Activated T-cell treated with anti-CD3 and anti-CD28 coated beads, Interleukin-2, amount 50 U/mL, for 24 hours (primary cell): ENCODE results near the gene NXF1.
"Not testable (repeated sequence)": the region's sequence is repeated elsewhere in the genome, so short reads cannot be mapped to it uniquely, and the experiment has no call there.

Experiments used
- DNase-seq: peaks from one replicate; pipeline ENCODE4 v3.0.0-alpha.2; 2020
- H3K27ac Mint-ChIP-seq: 2 replicates; pipeline ENCODE4 v1.8.0; 2020; ENCODE audit warnings: mild to moderate bottlenecking, mixed read lengths
- H3K27me3 Mint-ChIP-seq: 2 replicates; pipeline ENCODE4 v1.8.0; 2020; ENCODE audit warnings: mixed read lengths
- H3K36me3 Mint-ChIP-seq: 2 replicates; pipeline ENCODE4 v1.8.0; 2020; ENCODE audit warnings: low read depth, mixed read lengths
- H3K4me1 Mint-ChIP-seq: 2 replicates; pipeline ENCODE4 v1.8.0; 2020; ENCODE audit warnings: low read depth, mixed read lengths
- H3K4me3 Mint-ChIP-seq: 2 replicates; pipeline ENCODE4 v1.8.0; 2020; ENCODE audit warnings: mild to moderate bottlenecking, moderate library complexity, mixed read lengths
- H3K9me3 Mint-ChIP-seq: 2 replicates; pipeline ENCODE4 v1.8.0; 2020; ENCODE audit warnings: mixed read lengths

The NXF1 gene

DNA sequence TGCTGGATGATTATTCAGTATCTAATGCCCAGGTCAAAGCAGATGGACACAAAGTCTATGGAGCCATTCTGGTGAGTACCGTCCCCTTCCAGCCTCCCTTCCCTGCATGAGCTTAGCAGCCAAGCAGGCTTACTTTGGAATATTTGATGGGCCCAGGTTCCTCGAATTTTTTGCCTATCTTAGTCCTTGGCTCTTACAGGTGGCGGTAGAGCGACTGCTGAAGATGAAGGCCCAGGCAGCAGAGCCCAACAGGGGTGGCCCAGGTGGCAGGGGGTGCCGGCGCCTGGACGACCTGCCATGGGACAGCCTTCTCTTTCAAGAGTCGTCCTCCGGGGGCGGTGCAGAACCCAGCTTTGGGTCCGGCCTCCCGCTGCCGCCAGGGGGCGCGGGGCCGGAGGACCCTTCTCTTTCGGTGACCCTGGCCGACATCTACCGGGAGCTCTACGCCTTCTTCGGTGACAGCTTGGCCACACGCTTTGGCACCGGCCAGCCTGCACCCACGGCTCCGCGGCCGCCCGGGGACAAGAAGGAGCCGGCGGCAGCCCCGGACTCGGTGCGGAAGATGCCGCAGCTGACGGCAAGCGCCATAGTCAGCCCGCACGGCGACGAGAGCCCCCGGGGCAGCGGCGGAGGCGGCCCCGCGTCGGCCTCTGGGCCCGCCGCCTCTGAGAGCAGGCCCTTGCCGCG is 18.8 kb downstream of the NXF1 start:
- peak overlapping the region; percentile 95 for H3K27ac Mint-ChIP-seq
- no peaks in the 10 kb centered on the region for H3K27me3 Mint-ChIP-seq
- H3K36me3 Mint-ChIP-seq: peaks cover 89% of the 10 kb centered on the region
- no peaks in the 10 kb centered on the region for H3K9me3 Mint-ChIP-seq
- peak overlapping the region; percentile 86 for H3K4me3 Mint-ChIP-seq
- H3K4me1 Mint-ChIP-seq: peaks cover 41% of the 10 kb centered on the region
- DNase-seq: peak; percentile 89

DNA sequence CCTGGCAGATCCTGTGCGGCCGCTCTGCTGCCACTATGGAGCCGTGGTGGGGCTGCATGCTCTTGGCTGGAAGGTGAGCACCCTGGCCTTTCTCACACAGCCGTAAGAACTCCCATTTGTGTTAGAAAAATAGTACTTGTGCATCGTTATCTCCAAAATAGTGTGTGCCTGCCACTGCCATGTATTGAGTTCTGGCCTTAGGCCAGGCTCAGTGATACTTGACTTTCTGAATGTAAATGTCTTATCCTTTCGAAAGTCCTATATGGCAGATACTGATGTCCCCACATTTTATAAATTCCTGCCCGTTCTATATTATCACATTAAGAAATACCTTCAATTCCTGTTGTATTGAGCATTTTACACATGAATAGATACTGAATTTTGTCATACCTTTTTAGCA is 22.5 kb downstream of the NXF1 start:
- DNase-seq: no peak
- H3K9me3 Mint-ChIP-seq: no peaks in the 10 kb centered on the region
- no peak overlapping the region for H3K4me3 Mint-ChIP-seq

DNA sequence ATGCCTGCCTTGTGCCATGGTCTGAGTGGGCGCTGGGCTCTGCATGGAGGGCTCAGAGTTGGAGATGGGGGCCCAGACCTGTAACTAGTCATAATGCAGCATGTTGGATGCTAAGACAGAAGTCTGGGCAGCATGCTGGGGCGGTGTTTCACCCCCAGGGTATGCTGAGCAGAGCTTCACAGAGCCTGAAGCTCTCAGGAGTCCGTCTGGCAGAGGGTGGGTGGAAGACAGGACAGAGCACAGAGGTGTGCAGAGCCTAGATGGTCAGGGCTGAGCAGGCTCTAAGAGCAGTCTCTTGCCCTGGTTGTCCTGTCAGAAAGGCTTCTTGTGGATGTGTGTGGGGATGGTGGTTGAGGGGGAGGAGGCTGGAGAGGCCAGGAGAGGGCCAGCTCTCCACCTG is 26.8 kb downstream of the NXF1 start:
- Mint-ChIP-seq H3K27ac (peak overlapping the region; percentile 82), H3K36me3 (peaks cover 79% of the 10 kb centered on the region), H3K4me3 (no peak overlapping the region), H3K4me1 (peaks cover 26% of the 10 kb centered on the region), H3K9me3 (no peaks in the 10 kb centered on the region), H3K27me3 (no peaks in the 10 kb centered on the region)
- DNase-seq: no peak

More for the DNA sequence above, 22.5 kb downstream of the NXF1 start:
- Mint-ChIP-seq H3K36me3 (peaks cover 78% of the 10 kb centered on the region), H3K27me3 (no peaks in the 10 kb centered on the region), H3K4me1 (peaks cover 16% of the 10 kb centered on the region), H3K27ac (peak overlapping the region; percentile 66)

DNA sequence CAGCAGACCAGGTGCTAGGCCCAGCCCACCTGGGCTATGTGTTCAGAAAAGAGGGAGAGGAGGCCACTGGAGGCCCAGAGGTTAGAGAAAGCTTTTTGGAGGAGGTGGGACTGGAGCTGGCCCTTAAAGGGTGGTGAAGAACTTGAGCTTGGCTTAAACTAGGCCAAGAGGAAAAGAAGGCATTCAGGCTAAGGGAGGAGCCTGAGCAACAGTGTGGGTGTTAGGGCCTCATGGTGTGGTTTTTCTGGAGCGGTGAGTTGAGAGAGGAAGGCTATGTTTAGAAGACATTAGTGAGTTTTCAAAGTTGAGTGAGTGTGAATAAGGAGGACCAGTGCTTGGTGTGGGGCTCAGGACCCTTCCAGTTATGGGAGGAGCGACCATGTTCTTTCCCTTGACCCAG is 27.9 kb downstream of the NXF1 start:
- H3K4me3 Mint-ChIP-seq: no peak overlapping the region
- H3K27ac Mint-ChIP-seq: peak overlapping the region; percentile 82
- H3K36me3 Mint-ChIP-seq: peaks cover 69% of the 10 kb centered on the region
- H3K27me3 Mint-ChIP-seq: no peaks in the 10 kb centered on the region
- DNase-seq: no peak
- no peaks in the 10 kb centered on the region for H3K9me3 Mint-ChIP-seq
- H3K4me1 Mint-ChIP-seq: peaks cover 27% of the 10 kb centered on the region

DNA sequence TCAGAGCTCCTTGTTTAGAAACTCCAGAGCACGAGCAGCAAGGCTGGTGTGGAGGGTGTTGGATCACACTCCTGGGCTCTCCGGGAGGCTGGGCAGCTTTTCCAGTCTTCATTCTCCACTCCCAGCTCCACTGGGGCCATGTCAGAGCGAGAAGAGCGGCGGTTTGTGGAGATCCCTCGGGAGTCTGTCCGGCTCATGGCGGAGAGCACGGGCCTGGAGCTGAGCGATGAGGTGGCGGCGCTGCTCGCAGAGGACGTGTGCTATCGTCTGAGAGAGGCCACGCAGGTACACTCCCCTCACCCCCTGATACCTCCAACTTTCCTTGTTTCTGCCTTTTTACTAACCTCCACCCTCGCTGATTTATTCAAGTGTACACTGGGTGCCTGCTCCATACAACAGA is 29.6 kb downstream of the NXF1 start:
- Mint-ChIP-seq H3K27me3 (no peaks in the 10 kb centered on the region), H3K36me3 (peaks cover 58% of the 10 kb centered on the region), H3K27ac (peak overlapping the region; percentile 83), H3K4me1 (peaks cover 35% of the 10 kb centered on the region), H3K4me3 (no peak overlapping the region), H3K9me3 (no peaks in the 10 kb centered on the region)
- no peak for DNase-seq

DNA sequence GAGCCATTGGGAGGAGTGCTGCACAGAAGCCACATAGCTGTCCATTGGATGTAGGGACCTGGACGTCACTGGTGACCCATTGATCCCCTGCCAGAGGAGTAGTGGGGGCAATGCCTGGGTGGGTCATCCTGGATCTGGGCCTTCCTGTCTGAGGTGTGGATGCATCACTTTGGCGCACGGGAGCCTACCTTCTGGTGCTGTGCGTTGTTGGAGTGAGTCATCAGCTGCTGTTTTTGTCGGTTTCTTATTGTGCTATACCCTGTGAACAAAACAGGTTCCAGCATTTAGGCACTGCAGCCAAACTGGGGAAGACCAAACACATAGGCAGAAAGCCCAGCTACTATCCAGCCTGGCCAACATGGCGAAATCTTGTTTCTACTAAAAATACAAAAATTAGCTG is 30.8 kb downstream of the NXF1 start:
- Mint-ChIP-seq H3K4me3 (no peak overlapping the region), H3K9me3 (no peaks in the 10 kb centered on the region), H3K27ac (no peak overlapping the region), H3K36me3 (peaks cover 53% of the 10 kb centered on the region), H3K27me3 (no peaks in the 10 kb centered on the region), H3K4me1 (peaks cover 47% of the 10 kb centered on the region)
- no peak for DNase-seq

DNA sequence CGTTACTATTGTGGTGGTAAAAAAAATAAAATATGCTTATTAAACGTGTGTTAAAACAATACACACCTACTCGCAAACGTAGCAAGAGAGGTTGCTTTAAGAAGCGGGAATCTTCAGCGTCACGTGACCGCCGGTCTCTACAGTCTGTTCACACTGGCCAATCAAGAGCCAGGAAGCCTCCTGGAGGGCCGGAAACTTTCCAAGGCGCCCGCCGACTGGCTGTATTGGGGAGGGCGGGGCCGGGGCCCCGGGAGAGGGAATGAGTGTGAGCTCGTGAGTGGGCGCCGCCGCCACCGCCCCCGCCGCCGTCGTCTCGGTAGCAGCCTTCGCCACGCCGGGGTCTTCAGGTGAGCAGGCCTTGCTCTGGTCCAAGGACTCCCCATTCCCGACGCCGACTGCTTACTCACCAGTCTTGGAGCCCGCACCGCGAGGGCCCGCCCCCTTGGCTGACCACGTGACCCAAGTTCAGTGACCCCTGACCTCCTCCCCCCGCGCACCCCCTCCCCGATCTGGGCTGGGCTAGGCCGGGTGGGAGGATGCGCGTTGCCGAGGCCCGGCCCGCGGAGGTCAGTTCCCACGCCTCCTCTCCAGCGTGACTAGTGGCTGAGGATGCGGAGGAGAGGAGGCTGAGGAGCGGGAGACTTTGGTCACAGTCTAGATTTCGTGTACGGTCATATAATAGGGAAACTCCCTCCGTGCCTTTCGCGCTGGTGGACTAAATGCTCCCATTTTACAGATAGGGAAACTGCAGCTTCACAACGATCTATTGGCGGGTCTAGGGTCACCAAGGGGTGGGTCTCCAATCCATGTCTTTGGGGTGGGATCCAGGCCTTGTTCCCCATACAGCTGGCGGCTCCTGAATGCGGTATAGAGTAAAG is 33.9 kb downstream of the NXF1 start, which contains the start of gene TAF6L:
Gene TAF6L, plus strand, starts transcription at position 253 of the 878 bp plus-strand sequence. CDS start 4,388 bp downstream, outside the sequence.
- H3K9me3 Mint-ChIP-seq: no peaks in the 10 kb centered on the region
- DNase-seq: peak; percentile 98
- peak within 1 kb of the TSS; percentile 99 for H3K27ac Mint-ChIP-seq
- H3K27me3 Mint-ChIP-seq: no peaks in the 10 kb centered on the region
- H3K36me3 Mint-ChIP-seq: peaks cover 48% of the 10 kb centered on the region
- H3K4me1 Mint-ChIP-seq: peaks cover 33% of the 10 kb centered on the region
- peak within 1 kb of the TSS; percentile 89 for H3K4me3 Mint-ChIP-seq

DNA sequence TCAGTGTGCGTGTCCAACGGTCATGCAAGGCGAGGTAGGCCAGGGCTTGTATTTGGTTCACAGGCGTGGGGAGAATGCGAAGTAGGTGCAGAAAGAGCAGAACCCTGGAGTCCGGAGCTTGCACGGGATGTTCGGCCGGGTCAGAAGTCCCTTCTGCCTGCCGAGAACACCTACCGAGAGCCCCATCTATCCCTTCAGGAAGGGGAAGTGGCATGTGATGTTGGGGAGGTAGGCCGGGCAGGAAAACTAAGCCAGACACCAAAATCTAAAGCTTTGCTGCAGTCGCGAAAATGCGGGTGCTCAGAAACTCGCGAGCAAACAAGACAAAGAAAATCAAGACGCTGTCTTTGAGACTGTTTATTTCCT is 34.5 kb downstream of the NXF1 start:
- DNase-seq: peak; percentile 63
- Mint-ChIP-seq H3K27me3 (no peaks in the 10 kb centered on the region), H3K9me3 (no peaks in the 10 kb centered on the region), H3K4me1 (peaks cover 35% of the 10 kb centered on the region), H3K4me3 (peak overlapping the region; percentile 89), H3K27ac (peak overlapping the region; percentile 99), H3K36me3 (peaks cover 48% of the 10 kb centered on the region)

DNA sequence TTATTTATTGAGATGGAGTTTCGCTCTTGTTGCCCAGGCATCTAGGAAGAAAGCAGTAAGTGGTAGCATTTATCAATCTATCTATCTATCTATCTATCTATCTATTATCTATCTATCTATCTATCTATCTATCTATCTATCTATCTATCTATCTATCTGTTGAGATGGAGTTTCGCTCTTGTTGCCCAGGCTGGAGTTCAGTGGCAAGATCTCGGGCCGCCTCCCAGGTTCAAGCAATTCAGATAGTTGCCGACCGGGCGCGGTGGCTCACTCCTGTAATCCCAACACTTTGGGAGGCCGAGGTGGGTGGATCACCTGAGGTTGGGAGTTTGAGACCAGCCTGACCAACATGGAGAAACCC is 44.4 kb downstream of the NXF1 start:
- Mint-ChIP-seq H3K4me3 (peak overlapping the region; percentile 99), H3K4me1 (peaks cover 22% of the 10 kb centered on the region), H3K27ac (peak overlapping the region; percentile 84), H3K36me3 (peaks cover 40% of the 10 kb centered on the region)
- not testable (repeated sequence) for H3K9me3 Mint-ChIP-seq, DNase-seq, H3K27me3 Mint-ChIP-seq

DNA sequence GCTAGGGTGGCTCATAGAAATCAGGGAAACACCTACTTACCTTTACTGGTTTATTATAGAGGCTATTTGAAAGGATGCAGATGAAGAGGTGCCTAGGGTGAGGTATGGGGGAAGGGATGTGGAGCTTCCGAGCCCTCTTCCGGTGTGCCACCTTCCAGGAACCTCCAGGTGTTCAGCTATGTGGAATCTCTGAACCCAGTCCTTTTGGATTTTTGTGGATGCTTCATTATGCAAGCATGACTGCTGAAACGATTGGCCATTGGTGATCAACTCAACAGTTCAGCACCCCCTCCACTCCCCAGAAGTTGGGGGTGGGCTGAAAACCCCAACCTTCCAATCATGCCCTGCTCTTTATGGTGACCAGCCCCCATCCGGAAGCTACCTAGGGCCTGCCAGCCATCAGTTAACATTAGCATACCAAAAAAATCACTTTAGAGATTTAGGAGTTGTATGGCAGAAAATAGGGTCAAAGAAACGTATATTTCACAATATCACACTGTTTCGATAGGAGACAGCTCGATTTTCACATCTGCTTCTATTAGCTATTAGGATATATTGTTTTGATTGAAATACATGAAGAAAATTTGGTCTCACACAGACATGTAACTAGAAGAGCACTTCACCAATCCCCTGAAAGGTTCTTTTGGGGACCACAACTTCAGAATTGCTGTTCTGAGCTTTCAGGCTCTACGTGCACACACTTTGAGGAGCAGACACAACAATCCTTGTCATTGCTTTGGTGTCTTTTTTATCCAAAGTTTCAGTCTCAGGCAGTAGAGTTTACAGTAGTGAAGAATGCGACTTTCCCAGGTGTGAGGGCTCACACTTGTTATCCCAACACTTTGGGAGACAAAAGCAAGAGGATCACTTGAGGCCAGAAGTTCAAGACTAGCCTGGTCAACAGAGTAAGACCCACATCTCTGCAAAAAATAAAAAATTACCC is 47.1 kb downstream of the NXF1 start:
- no peak for DNase-seq
- Mint-ChIP-seq H3K36me3 (peaks cover 23% of the 10 kb centered on the region), H3K4me1 (peaks cover 26% of the 10 kb centered on the region), H3K27ac (no peak overlapping the region), H3K4me3 (no peak overlapping the region), H3K9me3 (no peaks in the 10 kb centered on the region), H3K27me3 (no peaks in the 10 kb centered on the region)

DNA sequence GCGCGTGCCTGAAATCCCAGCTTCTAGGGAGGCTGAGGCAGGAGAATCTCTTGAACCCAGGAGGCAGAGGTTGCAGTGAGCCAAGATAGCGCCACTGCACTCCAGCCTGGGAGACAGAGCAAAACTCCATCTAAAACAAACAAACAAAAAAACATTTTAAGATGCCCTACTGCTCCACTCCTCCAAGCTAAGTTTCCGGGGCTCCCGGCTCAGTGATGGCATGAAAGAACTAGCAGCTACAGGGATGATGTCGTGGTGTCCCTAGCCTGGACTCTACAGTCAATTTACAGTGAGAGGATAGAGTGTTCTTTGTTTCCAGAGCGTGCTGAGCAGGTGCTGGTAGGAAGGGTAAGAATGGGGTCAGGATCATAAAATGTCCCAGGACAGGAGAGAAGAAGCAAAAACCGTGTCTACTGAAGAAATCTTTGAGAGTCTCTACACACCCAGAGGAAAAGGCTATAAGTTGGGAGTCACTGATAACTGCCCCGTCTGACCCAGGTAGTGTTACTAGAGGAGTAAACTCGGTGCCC is 50.1 kb downstream of the NXF1 start:
- Mint-ChIP-seq H3K27ac (peak overlapping the region; percentile 37), H3K4me3 (peak overlapping the region; percentile 98), H3K27me3 (no peaks in the 10 kb centered on the region), H3K36me3 (peaks cover 19% of the 10 kb centered on the region), H3K9me3 (no peaks in the 10 kb centered on the region), H3K4me1 (peaks cover 24% of the 10 kb centered on the region)
- no peak for DNase-seq

DNA sequence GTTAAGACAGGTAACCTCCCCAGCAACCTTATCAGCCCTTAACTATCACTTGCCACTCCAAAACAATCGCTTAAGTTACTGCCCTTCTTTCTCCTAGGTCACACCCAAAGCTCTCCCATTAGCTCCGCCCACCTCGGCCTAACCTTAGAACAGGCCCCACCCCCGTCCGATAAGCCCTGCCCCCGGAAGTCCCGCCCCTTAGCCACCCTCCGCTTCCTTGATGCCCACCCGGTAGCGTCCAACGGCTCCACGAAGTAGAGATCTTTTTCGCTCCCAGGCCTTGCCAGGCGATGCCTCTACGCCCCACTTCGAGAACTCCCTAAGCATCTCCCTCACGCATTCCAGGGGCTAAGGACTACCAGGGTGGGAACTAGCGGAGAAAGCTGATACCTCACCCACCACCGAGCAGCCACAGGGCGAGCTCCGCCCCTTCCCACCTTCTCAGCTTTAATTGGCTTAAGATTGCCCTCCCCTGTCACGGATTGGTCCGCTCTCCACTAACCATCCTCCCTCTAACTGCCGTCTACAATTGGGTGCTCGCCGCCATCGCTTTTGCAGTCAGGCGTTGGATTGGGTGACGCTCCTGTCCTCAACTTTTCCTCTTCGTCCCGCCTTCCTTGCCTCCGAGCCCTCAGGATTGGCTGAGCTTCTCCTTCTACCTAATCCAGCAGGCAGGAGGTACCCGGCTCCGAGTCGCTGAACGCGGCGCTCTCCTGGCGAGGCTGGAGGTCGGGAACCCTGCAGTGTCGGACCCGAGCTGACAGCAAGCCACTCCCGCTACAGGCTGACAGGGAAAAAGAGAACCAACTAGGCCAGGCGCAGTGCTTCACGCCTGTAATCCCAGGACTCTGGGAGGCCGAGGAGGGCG is 51.3 kb downstream of the NXF1 start, which contains the start of gene ZBTB3:
Gene ZBTB3, minus strand, starts transcription at position 425 of the 868 bp plus-strand sequence. CDS start 496 bp downstream, outside the sequence.
- Mint-ChIP-seq H3K27me3 (no peaks in the 10 kb centered on the region), H3K27ac (peak within 1 kb of the TSS; percentile 100), H3K9me3 (no peaks in the 10 kb centered on the region), H3K36me3 (peaks cover 27% of the 10 kb centered on the region), H3K4me1 (peaks cover 33% of the 10 kb centered on the region), H3K4me3 (peak within 1 kb of the TSS; percentile 98)
- peak; percentile 96 for DNase-seq

DNA sequence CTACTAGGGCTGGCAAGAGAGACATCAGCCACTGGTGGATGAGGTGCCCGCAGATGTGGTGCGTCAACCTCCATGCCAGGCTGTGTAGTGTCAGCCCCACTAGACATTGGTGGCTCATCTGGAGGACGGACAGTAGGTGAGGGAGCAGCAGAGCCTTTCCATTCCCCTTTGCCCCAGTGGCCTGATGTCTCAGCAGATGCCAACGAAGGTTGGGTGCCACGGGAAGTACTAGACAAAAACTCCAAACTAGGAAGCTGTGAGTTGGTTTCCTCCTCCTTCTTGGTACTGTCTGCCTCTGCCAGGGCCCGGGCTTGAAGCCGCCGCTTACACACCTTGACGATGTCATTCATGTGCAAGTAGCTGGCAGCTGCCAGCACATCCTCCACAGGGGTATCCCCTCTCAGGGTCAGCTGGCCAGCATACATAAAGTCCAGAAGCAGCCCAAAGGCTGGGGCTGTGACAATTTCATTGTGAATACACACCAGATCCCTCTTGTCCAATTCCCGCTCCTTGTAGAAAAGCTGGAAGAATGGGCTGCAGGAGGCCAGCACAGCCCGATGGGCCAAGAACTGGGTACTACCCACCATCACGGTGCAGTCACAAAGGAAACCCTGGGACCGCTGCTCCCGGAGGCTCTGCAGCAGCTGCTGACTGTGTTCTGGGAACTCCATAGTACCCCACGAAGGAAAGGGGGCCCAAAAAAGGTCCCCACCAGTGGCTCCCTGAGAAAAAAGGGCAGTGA is 52.1 kb downstream of the NXF1 start:
- no peaks in the 10 kb centered on the region for H3K27me3 Mint-ChIP-seq
- H3K4me1 Mint-ChIP-seq: peaks cover 36% of the 10 kb centered on the region
- peaks cover 30% of the 10 kb centered on the region for H3K36me3 Mint-ChIP-seq
- no peaks in the 10 kb centered on the region for H3K9me3 Mint-ChIP-seq
- peak overlapping the region; percentile 100 for H3K27ac Mint-ChIP-seq
- peak overlapping the region; percentile 98 for H3K4me3 Mint-ChIP-seq
- DNase-seq: no peak
